Peyer's patch (tissue), 4 donors: Measurements from ENCODE around the gene ALOX5AP. TPM values are rescaled to one million over a fixed set of nuclear protein-coding genes. Genes with fewer than 3 reads are reported as not detected.

Experiments used
- DNase-seq, 3 donors: peaks; one replicate each; pipeline ENCODE4 v3.0.0-alpha.2; 2017 to 2019
- H3K27ac ChIP-seq, 4 donors: fragments of 200-600 bp; sonication (generic); one replicate each; pipeline ENCODE4 v1.5.1; 2016 to 2019
- H3K27me3 ChIP-seq, 2 donors: fragments of 200-600 bp; sonication (generic); one replicate each; pipeline ENCODE4 v1.5.1; 2019
- H3K36me3 ChIP-seq, 3 donors: fragments of 200-600 bp; sonication (generic); one replicate each; pipeline ENCODE4 v1.5.1; 2016 to 2019
- H3K4me1 ChIP-seq, 4 donors: fragments of 200-600 bp; sonication (generic); one replicate each; pipeline ENCODE4 v1.5.1; 2016 to 2019
- H3K4me3 ChIP-seq, 4 donors: fragments of 200-600 bp; sonication (generic); 1 replicate in 3 of 4; 2 replicates in 1 of 4; pipeline ENCODE4 v1.5.1; 2016 to 2019; ENCODE audit warnings: mild to moderate bottlenecking in 1 of 4
- H3K9me3 ChIP-seq, 4 donors: fragments of 200-600 bp; sonication (generic); one replicate each; pipeline ENCODE4 v1.5.1; 2016 to 2019; ENCODE audit warnings: mild to moderate bottlenecking in 1 of 4
- CTCF ChIP-seq, 6 experiments: fragments of 450-650 bp in 4 of 6; fragments of 200-600 bp in 2 of 6; sonication (generic) in 1 of 6; IDR thresholded peaks; one replicate each; pipeline ENCODE4 v1.5.1; 2017 to 2019; ENCODE audit warnings: antibody characterized with exemption in 6 of 6, mild to moderate bottlenecking in 3 of 6, moderate library complexity in 1 of 6
- POLR2A ChIP-seq, 2 donors: fragments of 450-650 bp; IDR thresholded peaks; one replicate each; pipeline ENCODE4 v1.5.1; 2017; ENCODE audit warnings: antibody characterized with exemption in 2 of 2, mild to moderate bottlenecking in 2 of 2, moderate library complexity in 2 of 2
- total RNA-seq, 4 donors: library from RNA; depleted of rRNA; stranded (reverse); fragments of >200 nt; gene quantifications; one replicate each; pipeline ENCODE4 v1.1.0, GENCODE V29; 2016

The ALOX5AP gene
- total RNA-seq, 4 donors from 2014 or later: 7.6 to 19.8 (median 13.2) TPM

DNA sequence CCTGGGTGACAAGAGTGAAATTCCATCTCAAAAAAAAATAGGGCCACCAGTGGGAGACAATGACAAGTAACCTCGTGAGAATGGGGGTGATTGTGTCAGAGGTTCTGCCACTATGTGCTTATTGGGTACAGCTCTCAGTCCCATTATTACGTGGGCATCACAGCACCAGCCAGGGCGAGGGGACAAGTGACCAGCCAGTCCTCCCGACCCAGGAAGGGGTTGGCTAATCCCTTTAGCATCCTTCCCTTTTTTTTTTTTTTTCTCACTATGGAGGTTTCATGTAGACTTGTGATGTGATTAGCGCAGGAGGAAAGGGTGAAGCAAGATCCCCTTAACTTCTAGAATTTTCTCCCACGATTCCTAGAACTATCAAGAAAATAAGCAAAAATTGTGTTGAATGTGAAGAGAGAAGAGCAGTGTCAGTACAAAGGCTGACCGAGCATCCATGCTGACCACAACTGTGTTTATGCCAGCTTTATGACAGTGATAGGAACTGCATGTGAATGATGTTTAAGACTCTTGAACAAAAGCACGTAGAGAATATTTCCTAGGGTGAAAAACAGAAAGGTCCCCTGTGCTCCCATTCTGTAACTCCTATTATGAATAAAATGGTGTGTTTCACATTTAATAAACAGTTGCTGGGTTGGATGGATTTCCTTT is 50.0 kb downstream of the ALOX5AP start:
- no peak for DNase-seq
- no peaks in the 10 kb centered on the region for H3K36me3 ChIP-seq
- H3K27me3 ChIP-seq: no peaks in the 10 kb centered on the region
- TF ChIP-seq POLR2A (IDR thresholded peaks at IDR 0.05): no peak
- TF ChIP-seq CTCF (IDR thresholded peaks at IDR 0.05): no peak
- no peaks in the 10 kb centered on the region for H3K9me3 ChIP-seq
- H3K4me3 ChIP-seq: no peak overlapping the region
- no peaks in the 10 kb centered on the region for H3K4me1 ChIP-seq
- no peak overlapping the region for H3K27ac ChIP-seq

DNA sequence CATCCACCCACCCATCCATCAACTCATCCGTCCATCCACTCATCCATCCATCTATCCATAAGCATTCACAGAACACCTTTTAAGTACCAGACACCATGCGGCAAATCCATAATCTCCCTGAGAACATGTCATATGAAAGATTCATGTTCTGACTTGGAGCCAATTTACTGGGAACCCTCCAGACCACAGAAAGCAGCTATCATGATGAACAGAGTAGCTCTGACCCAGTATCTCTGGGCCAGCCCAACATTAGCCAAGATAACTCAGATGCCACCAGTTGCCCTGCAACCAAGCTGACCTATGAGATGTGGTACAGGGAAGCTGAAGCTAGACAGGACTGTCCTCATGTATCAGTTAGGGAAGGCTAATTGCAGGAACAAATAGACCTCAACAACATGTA is 51.3 kb downstream of the ALOX5AP start:
- Histone ChIP-seq H3K9me3 (no peaks in the 10 kb centered on the region), H3K4me1 (no peaks in the 10 kb centered on the region), H3K27me3 (no peaks in the 10 kb centered on the region), H3K27ac (no peak overlapping the region), H3K4me3 (no peak overlapping the region), H3K36me3 (no peaks in the 10 kb centered on the region)
- no peak for TF ChIP-seq POLR2A (IDR thresholded peaks at IDR 0.05)
- no peak for TF ChIP-seq CTCF (IDR thresholded peaks at IDR 0.05)
- DNase-seq: no peak

DNA sequence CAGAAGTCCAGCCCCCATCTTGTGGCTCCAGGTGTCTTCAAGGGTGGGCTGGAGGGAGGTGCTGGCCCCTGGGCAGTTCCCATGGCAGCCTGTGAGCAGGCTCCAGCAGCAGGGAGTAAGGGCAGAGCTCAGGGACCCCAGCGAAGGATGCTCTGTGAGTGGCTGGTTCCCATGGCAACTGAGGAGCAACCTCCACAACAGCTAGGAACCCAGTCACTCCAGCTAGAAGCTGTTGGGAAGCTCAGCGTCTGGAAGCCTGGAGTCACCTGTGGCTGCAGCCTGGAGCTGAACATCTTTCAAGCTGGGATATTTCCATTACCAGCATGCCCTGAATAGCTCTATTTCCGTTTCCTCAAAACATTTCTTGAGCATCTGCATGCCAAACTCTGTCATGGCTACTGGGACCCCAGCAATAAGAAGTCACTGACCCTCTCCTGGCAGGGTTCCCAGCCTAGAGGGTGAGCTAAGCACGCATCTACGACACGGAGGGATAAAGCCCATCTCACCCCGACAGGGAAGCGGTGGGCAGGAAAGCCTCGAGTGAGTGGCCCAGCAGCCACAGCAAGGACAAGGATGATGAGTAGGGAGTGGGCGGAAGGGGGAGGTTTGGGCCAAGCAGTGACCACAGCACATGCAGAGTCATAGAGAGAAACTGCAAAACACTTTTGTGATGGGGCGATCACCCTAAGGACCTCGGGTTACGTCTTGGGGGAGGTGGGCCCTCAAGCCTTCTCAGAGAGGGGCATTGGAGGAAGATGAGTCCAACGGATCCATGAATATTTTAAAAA is 52.6 kb downstream of the ALOX5AP start:
- H3K27me3 ChIP-seq: no peaks in the 10 kb centered on the region
- H3K9me3 ChIP-seq: no peaks in the 10 kb centered on the region
- H3K27ac ChIP-seq: no peak overlapping the region
- H3K4me3 ChIP-seq: no peak overlapping the region
- no peak for DNase-seq
- H3K4me1 ChIP-seq: no peaks in the 10 kb centered on the region
- no peaks in the 10 kb centered on the region for H3K36me3 ChIP-seq
- TF ChIP-seq CTCF (IDR thresholded peaks at IDR 0.05): no peak

DNA sequence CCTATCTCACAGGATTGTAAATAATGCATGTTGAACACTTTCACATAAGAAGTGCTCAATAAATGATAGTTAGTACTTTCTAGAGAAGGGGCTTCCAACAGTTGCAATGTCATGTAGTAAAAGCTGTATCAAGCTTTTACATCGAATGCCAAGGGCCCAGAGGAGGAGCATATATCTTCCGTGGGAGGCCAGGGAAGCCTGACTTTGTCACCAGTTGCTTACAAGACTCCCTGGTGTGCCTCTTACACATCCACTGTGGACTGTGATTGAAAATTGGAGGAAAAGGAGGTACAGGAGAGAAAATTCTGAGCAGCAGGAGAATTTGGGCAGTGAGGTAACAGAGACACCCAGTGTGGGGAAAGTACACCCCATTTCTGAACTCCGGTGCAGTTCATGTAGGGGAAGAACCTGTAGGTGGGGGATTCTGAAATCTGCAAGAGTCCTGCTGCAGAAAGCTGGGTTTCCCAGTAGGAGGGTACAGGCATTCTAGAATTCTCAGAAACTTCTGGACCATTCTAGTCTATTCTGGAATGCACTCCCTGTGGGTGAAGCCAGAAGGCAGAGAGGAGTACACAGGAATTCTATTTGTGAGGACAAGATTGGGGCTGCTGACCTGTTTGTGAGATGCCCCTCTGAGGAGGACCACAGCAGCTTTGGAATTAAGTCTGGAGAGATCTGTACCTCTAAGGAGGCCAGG is 54.0 kb downstream of the ALOX5AP start:
- no peak overlapping the region for H3K4me3 ChIP-seq
- no peaks in the 10 kb centered on the region for H3K27me3 ChIP-seq
- no peaks in the 10 kb centered on the region for H3K9me3 ChIP-seq
- H3K4me1 ChIP-seq: no peaks in the 10 kb centered on the region
- no peak for DNase-seq
- H3K36me3 ChIP-seq: no peaks in the 10 kb centered on the region
- TF ChIP-seq POLR2A (IDR thresholded peaks at IDR 0.05) (no peak), CTCF (IDR thresholded peaks at IDR 0.05) (no peak)
- no peak overlapping the region for H3K27ac ChIP-seq

- Histone ChIP-seq H3K4me1 (no peaks in the 10 kb centered on the region), H3K36me3 (no peaks in the 10 kb centered on the region), H3K4me3 (no peak overlapping the region), H3K27ac (no peak overlapping the region), H3K9me3 (no peaks in the 10 kb centered on the region), H3K27me3 (no peaks in the 10 kb centered on the region)
- TF ChIP-seq CTCF (IDR thresholded peaks at IDR 0.05): no peak
- DNase-seq: no peak
Observed at GRCh38 chr13:30790592-30790991, 55.2 kb downstream of the ALOX5AP start.
